ENCODE measurements around the gene ATP13A2.
"Not testable (repeated sequence)": the region's sequence is repeated elsewhere in the genome, so short reads cannot be mapped to it uniquely, and the experiment has no call there.

Gene ATP13A2

DNA sequence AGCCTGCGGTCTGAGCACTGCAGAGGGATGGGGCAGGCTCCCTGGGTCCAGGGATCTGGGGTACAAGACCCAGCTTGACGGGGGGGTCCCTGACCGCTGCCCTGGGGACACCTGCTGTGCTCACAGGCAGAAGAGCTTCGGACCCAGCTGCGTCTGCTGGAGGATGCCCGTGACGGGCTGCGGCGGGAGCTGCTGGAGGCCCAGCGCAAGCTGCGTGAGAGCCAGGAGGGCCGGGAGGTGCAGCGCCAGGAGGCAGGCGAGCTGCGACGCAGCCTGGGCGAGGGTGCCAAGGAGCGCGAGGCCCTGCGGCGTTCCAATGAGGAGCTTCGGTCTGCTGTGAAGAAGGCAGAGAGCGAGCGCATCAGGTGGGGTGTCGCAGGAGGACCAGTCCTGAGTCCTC, 56.5 kb downstream of the ATP13A2 start:
- no peaks in the 10 kb centered on the region for H3K27me3 Mint-ChIP-seq
- no peaks in the 10 kb centered on the region for H3K4me1 Mint-ChIP-seq (ENCODE audit: low read depth)
- H3K36me3 Mint-ChIP-seq: no peaks in the 10 kb centered on the region
- no peaks in the 10 kb centered on the region for H3K9me3 Mint-ChIP-seq (ENCODE audit: low read depth)
- no peak overlapping the region for H3K27ac Mint-ChIP-seq
- H3K4me3 Mint-ChIP-seq: no peak overlapping the region

DNA sequence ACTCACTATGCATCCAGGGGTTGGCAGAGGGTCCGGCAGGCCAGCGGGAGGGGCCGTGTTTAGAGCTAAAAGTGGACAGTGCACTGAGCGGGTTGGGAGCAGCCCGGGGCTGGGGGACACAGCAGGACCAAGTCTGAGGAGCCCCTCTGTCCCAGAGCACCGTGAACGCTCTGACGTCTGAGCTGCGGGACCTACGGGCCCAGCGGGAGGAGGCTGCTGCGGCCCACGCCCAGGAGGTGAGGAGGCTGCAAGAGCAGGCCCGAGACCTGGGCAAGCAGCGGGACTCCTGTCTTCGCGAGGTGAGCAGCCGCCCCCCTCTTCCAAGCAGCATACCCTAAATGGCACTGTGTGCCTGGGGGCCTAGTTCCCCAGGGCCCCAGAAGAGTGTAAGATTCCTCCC, 57.1 kb downstream of the ATP13A2 start:
- no peak overlapping the region for H3K4me3 Mint-ChIP-seq
- no peaks in the 10 kb centered on the region for H3K27me3 Mint-ChIP-seq
- no peak overlapping the region for H3K27ac Mint-ChIP-seq
- H3K9me3 Mint-ChIP-seq (ENCODE audit: low read depth): no peaks in the 10 kb centered on the region
- no peaks in the 10 kb centered on the region for H3K4me1 Mint-ChIP-seq (ENCODE audit: low read depth)
- no peaks in the 10 kb centered on the region for H3K36me3 Mint-ChIP-seq

DNA sequence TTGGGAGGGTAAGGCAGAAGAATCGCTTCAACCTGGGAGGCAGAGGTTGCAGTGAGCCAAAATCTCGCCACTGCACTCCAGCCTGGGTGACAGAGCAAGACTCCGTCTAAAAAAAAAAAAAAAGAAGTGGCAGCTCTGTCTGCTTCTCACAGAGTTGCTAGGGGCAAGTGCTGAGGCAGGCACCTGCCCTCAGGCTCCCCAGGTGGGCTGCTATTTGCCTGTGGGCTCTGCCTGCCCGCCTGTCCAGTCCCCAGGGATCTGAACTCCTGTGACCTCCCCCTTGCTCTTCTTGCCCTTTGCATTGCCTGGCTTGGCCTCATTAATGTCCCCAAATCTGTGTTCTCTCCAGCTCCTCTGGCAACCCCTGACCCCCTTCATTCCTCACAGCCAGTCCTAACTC, 59.4 kb downstream of the ATP13A2 start:
- not testable (repeated sequence) for H3K27me3 Mint-ChIP-seq; H3K27ac Mint-ChIP-seq; H3K4me3 Mint-ChIP-seq; H3K9me3 Mint-ChIP-seq (ENCODE audit: low read depth); H3K36me3 Mint-ChIP-seq; H3K4me1 Mint-ChIP-seq (ENCODE audit: low read depth)

DNA sequence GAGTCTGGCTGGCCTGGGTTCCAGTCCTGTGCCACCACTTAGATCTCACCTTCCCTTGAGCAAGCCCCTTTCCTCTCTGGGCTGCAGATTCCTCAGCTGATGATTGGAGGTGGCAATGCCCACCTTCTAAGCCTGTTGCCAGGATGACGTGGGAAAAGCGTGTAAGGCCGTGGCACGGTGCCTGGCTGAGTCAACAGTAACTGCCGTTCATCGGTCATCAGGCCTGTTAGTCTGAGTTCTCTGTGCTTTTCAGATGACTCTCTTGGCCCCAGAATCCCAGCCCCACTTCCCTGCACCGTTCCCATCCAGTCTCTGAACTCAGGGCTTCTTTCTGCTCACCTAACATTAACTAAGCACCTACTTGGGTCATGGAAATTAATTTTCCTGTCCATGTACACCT, 62.7 kb downstream of the ATP13A2 start:
- H3K4me3 Mint-ChIP-seq; H3K9me3 Mint-ChIP-seq (ENCODE audit: low read depth); H3K27ac Mint-ChIP-seq; H3K36me3 Mint-ChIP-seq; H3K27me3 Mint-ChIP-seq; H3K4me1 Mint-ChIP-seq (ENCODE audit: low read depth): not testable (repeated sequence)

DNA sequence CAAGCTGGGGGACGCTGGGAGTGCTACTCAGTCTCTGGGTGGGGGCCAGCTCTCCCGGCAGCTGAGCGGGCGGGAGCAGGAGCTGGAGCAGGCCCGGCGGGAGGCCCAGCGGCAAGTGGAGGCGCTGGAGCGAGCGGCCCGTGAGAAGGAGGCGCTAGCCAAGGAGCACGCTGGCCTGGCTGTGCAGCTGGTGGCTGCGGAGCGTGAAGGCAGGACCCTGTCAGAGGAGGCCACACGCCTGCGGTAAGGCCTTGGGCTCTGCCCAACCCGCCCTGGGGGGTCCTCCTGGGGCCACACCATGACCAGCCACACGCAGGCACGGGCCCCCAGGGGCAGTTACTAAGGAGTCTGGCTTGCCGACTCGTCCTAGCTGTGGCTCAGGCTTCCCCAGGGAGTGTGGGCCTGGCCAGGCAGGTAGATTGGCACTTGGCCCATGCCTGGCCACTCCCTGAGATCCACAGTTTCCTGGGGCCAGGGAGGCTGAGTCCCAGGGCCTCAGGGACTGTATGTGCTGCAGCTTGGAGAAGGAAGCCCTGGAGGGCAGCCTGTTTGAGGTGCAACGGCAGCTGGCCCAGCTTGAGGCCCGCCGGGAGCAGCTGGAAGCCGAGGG, 63.3 kb downstream of the ATP13A2 start:
- H3K36me3 Mint-ChIP-seq; H3K9me3 Mint-ChIP-seq (ENCODE audit: low read depth); H3K4me3 Mint-ChIP-seq; H3K27ac Mint-ChIP-seq; H3K4me1 Mint-ChIP-seq (ENCODE audit: low read depth); H3K27me3 Mint-ChIP-seq: not testable (repeated sequence)

DNA sequence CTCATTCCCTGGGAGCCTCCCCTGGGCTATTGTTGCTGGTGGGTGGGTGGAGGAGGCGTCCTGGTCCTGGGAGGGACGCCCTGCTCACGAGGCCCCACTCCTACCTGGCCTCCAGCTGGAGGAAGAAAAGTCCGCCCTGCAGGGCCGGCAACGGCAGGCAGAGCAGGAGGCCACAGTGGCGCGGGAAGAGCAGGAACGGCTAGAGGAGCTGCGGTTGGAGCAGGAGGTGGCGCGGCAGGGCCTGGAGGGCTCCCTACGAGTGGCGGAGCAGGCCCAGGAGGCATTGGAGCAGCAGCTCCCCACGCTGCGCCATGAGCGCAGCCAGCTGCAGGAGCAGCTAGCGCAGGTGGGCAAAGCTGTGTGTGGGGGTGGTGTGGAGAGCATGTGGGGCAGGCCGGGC, 65.1 kb downstream of the ATP13A2 start:
- H3K27ac Mint-ChIP-seq: no peak overlapping the region
- H3K4me1 Mint-ChIP-seq (ENCODE audit: low read depth): no peaks in the 10 kb centered on the region
- no peaks in the 10 kb centered on the region for H3K36me3 Mint-ChIP-seq
- no peak overlapping the region for H3K4me3 Mint-ChIP-seq
- no peaks in the 10 kb centered on the region for H3K27me3 Mint-ChIP-seq
- H3K9me3 Mint-ChIP-seq (ENCODE audit: low read depth): no peaks in the 10 kb centered on the region

DNA sequence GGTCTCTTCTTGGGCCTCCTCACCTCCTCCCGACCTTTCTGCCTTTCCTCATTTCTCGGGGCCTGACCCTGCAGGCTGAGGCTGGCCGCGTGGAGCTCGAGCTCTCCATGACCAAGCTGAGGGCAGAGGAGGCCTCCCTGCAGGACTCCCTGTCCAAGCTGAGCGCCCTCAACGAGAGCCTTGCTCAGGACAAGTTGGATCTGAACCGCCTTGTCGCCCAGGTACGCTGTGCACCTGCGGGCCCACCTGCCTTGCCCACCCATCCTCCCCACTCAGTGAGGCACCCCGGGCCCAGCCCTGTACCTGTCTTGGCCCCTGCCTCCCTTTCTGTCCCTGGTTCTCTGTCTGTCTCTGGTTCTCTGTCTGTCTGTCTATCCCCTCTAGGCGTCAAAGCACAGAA, 65.5 kb downstream of the ATP13A2 start:
- not testable (repeated sequence) for H3K36me3 Mint-ChIP-seq; H3K27ac Mint-ChIP-seq; H3K27me3 Mint-ChIP-seq; H3K9me3 Mint-ChIP-seq (ENCODE audit: low read depth); H3K4me3 Mint-ChIP-seq; H3K4me1 Mint-ChIP-seq (ENCODE audit: low read depth)

DNA sequence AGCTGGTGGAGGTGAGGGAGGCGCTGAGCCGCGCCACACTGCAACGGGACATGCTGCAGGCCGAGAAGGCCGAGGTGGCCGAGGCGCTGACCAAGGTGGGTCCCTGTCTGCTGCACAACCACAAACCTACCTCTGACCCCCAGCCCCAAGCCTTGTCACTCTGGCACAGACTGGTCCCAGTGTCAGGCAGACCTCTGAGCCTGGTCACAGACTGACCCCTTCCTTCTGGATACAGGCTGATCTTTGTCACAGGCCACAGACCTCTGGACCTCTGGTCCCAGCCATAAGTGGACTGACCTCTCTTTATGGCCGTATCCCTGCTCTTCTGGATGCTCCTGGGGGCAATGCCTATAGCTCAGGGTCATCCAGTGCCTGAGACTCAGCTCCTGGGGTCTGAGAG, 66.2 kb downstream of the ATP13A2 start:
- not testable (repeated sequence) for H3K9me3 Mint-ChIP-seq (ENCODE audit: low read depth); H3K36me3 Mint-ChIP-seq; H3K27me3 Mint-ChIP-seq; H3K4me3 Mint-ChIP-seq; H3K27ac Mint-ChIP-seq; H3K4me1 Mint-ChIP-seq (ENCODE audit: low read depth)

DNA sequence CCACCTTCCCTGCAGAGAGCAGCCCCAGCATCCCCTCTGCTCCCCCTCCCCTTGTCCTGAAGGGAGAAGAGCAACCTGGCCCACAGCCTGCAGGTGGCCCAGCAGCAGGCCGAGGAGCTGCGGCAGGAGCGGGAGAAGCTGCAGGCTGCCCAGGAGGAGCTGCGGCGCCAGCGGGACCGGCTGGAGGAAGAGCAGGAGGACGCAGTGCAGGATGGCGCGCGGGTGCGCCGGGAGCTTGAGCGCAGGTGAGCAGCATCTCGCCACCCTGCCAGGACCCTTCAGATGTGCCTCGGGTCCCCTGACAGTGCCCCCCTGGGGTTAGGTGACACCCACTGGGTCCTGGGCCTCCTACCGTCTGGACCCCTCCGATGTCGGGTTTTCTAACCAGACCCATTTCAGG, 67.7 kb downstream of the ATP13A2 start:
- no peak overlapping the region for H3K27ac Mint-ChIP-seq
- H3K36me3 Mint-ChIP-seq: no peaks in the 10 kb centered on the region
- no peaks in the 10 kb centered on the region for H3K4me1 Mint-ChIP-seq (ENCODE audit: low read depth)
- no peaks in the 10 kb centered on the region for H3K27me3 Mint-ChIP-seq
- no peaks in the 10 kb centered on the region for H3K9me3 Mint-ChIP-seq (ENCODE audit: low read depth)
- H3K4me3 Mint-ChIP-seq: no peak overlapping the region

DNA sequence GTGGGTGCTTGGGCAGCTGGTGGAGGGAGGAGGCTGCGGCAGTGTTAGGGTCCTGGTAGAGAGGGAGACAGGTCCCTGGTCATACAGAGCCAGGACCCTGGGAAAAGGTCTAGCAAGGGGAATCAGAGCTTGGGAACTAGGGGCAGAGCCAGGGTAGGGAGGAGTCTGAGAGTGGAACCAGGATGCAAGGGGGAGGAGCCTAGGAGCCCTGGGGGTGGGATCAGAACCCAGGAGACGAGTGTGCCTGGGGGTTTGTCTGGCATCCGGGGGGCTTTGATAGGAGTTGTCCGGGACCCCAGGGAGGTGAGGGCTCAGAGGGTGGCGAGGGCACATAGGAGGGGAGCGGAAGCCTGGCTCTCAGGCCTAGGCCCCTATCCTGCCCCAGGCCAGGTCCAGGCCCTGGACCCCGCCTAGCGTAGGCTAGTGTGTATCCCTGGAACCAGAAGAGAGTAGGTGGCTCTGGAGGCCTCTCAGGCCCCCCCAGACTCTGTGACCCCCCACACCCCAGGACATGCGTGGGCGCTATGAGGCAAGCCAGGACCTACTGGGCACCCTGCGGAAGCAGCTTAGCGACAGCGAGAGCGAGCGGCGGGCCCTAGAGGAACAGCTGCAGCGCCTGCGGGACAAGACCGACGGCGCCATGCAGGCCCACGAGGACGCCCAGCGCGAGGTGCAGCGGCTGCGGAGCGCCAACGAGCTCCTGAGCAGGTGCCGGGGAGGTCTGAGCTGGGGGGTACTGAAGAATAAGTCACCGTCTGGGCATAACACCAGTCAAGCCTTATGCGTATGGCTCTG, 72.1 kb downstream of the ATP13A2 start:
- H3K36me3 Mint-ChIP-seq: not testable (repeated sequence)

DNA sequence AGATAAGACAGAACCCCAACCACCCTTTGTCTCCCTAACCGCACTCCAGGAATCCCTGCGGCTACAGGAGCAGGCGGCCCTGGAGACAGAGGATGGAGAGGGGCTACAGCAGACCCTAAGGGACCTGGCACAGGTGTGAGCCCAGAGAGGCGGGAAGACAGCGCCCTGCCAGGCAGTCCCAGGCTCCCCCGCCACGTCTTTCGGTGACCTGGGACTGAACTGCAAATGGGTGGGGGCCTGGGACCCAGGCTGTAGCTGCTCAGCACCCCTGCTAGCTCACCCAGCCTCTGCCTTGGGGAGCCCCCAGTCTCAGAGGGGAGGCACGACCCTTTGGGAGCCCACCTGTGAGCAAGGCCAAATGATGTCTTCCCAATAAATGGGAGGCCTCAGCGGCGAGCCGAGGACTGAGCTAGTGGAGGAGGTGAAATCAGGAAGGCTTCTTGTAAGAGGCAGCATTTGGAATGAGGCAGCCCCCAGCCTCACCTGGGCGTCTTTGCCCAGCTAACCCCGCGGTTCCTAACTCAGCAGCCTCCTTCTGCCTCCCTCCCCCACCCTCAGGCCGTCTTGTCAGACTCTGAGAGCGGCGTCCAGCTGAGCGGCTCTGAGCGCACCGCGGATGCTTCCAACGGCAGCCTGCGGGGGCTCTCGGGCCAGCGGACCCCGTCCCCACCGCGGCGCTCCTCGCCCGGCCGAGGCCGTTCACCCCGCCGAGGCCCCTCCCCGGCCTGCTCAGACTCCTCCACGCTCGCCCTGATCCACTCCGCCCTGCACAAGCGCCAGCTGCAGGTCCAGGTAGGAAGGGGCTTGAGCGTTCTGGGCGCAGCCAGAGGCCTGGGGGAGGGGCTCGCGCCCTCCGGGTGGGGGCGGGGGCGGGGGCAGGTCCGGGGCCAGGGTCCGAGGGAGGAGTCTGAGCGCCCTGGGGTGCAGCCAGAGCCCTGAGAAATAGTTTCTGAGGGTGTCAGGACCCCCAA, 73.1 kb downstream of the ATP13A2 start:
- no peaks in the 10 kb centered on the region for H3K4me1 Mint-ChIP-seq (ENCODE audit: low read depth)
- H3K27ac Mint-ChIP-seq: no peak overlapping the region
- no peaks in the 10 kb centered on the region for H3K9me3 Mint-ChIP-seq (ENCODE audit: low read depth)
- H3K36me3 Mint-ChIP-seq: no peaks in the 10 kb centered on the region
- no peaks in the 10 kb centered on the region for H3K27me3 Mint-ChIP-seq
- no peak overlapping the region for H3K4me3 Mint-ChIP-seq

More for the DNA sequence above, 72.1 kb downstream of the ATP13A2 start:
- H3K4me1 Mint-ChIP-seq (ENCODE audit: low read depth); H3K9me3 Mint-ChIP-seq (ENCODE audit: low read depth); H3K4me3 Mint-ChIP-seq; H3K27ac Mint-ChIP-seq; H3K27me3 Mint-ChIP-seq: not testable (repeated sequence)

DNA sequence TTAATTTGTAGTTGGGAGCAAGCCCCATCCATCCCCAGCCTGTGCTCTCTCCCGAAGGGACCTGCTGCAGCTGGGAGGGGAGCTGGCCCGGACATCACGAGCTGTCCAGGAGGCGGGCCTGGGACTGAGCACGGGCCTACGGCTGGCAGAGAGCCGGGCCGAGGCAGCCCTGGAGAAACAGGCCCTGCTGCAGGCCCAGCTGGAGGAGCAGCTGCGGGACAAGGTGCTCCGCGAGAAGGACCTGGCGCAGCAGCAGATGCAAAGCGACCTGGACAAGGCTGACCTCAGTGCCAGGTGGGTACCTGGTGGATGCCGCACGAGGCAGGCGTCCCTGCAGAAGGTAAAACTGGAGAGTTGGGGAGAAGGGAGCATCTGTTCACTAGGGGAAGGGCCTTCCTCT, 75.1 kb downstream of the ATP13A2 start:
- H3K4me3 Mint-ChIP-seq; H3K27ac Mint-ChIP-seq; H3K4me1 Mint-ChIP-seq (ENCODE audit: low read depth); H3K36me3 Mint-ChIP-seq; H3K9me3 Mint-ChIP-seq (ENCODE audit: low read depth); H3K27me3 Mint-ChIP-seq: not testable (repeated sequence)
